Testis (tissue), 3 donors: ENCODE data around the gene FRY. TPM values are rescaled to one million over a fixed set of nuclear protein-coding genes. Genes with fewer than 3 reads are reported as not detected.
A peak's percentile ranks its signal among the peaks of the same experiment; 100 is the strongest.

Experiments
- DNase-seq: peaks from one replicate; pipeline ENCODE4 v3.0.0-alpha.2; 2019
- H3K27ac ChIP-seq, 2 donors: fragments of 200-600 bp; sonication (generic); one replicate each; pipeline ENCODE4 v1.5.1; 2019
- H3K27me3 ChIP-seq: fragments of 200-600 bp; sonication (generic); one replicate; pipeline ENCODE4 v1.5.1; 2019
- H3K36me3 ChIP-seq: fragments of 200-600 bp; sonication (generic); one replicate; pipeline ENCODE4 v1.5.1; 2017; ENCODE audit warnings: low read depth; ENCODE audit errors: missing control alignments
- H3K4me1 ChIP-seq: fragments of 200-600 bp; sonication (generic); one replicate; pipeline ENCODE4 v1.5.1; 2019
- H3K4me3 ChIP-seq, 2 donors: fragments of 200-600 bp; sonication (generic); one replicate each; pipeline ENCODE4 v1.5.1; 2017 to 2019
- H3K9me3 ChIP-seq: fragments of 200-600 bp; sonication (generic); one replicate; pipeline ENCODE4 v1.5.1; 2017
- CTCF ChIP-seq, 3 experiments: fragments of 450-650 bp in 2 of 3; fragments of 200-600 bp in 1 of 3; sonication (generic) in 1 of 3; IDR thresholded peaks; one replicate each; pipeline ENCODE4 v1.5.1; 2016 to 2019; ENCODE audit warnings: antibody characterized with exemption in 3 of 3, mild to moderate bottlenecking in 2 of 3, moderate library complexity in 1 of 3
- POLR2A ChIP-seq: fragments of 450-650 bp; IDR thresholded peaks from one replicate; pipeline ENCODE4 v1.6.1; 2017; ENCODE audit warnings: antibody characterized with exemption, mild to moderate bottlenecking, moderate library complexity
- WGBS, 2 donors: methylation state at CpG; one replicate each; pipeline ENCODE4 v1.1.5; 2018; 5-methylcytosine and 5-hydroxymethylcytosine counted together
- intact Hi-C: fragments of 100-400 bp; cut with DNase I; formaldehyde crosslinking; loops from one replicate; pipeline ENCODE4 v1.15.1; 2023; ENCODE audit warnings: low total_unique reads
- polyA plus RNA-seq: library from polyadenylated mRNA; stranded (reverse); fragments of 350-450 nt; fragmentation: Illumina TruSeq; extraction: RNeasy Lipid Tissue Mini Kit (QIAGEN cat#74804); gene quantifications from one replicate; pipeline ENCODE4 v1.2.3, GENCODE V29; 2014; ENCODE audit warnings: low read depth, low replicate concordance; ENCODE audit not compliant: insufficient read depth
- total RNA-seq, 2 donors: library from RNA; depleted of rRNA; stranded (reverse); fragments of >200 nt; gene quantifications; one replicate each; pipeline ENCODE4 v1.2.3, GENCODE V29; 2016

The FRY gene
- total and polyA plus RNA-seq, 3 donors from 2014 or later: 24.8 to 26.6 (median 25.9) TPM

GRCh38 chr13:32007494-32007893, 24.1 kb upstream of the FRY start:
- H3K9me3 ChIP-seq: no peaks in the 10 kb centered on the region
- TF ChIP-seq POLR2A (no peak), CTCF (IDR thresholded peaks at IDR 0.05) (no peak)
- H3K27ac ChIP-seq: no peak overlapping the region
- no peaks in the 10 kb centered on the region for H3K4me1 ChIP-seq
- DNase-seq: no peak
- H3K27me3 ChIP-seq: no peaks in the 10 kb centered on the region
- intact Hi-C loops: no loop called here
- no peak overlapping the region for H3K4me3 ChIP-seq
- H3K36me3 ChIP-seq: no peaks in the 10 kb centered on the region

DNA sequence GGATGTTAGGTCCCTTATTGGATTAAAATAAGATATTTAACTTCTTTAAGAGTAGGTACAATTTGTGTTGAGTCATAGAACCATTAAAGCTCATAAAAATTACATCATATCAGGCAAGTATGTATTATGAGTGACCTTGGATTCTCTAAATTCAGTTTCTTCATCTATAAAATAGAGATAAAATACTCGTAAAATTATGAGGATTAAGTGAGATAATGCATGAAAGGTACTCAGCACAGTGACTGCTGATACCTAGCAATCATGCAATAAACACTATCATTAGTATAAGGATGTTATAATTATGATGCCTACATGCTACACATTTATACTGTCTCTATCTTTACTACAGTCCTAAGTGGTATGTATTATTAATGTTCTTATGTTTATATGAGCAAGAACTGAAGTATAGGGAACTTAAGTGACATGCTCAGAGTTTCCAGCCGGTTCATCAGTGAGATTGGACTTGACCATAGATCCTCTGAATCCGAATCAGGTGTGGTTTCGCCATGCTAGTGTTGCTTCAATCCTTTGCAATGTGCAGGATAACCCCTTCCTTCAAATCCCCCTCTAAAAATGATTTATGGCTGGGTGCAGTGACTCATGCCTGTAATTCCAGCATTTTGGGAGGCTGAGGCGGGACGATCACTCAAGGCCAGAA, 22.9 kb upstream of the FRY start:
- intact Hi-C loops: no loop called here
- H3K4me3 ChIP-seq: no peak overlapping the region
- no peak for DNase-seq

DNA sequence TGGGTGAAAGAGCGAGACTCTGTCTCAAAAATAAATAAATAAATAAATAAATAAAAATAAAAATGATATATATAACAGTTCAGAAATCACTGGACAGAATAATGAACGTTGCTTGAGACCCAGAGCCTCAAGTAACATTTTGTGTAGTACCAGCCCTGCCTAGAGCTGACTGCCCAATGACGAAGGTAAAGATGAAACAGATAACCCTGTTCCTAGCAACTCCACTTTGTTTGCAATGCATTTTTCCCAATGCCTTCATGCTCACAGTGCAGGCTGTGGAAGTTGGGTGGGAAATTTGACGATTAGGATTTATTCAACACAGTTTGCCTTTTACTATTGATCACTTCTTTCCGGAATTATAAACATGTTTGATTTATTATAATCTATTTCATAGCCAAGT, 22.2 kb upstream of the FRY start:
- TF ChIP-seq CTCF (IDR thresholded peaks at IDR 0.05) (no peak), POLR2A (no peak)
- intact Hi-C loops: no loop called here
- no peak for DNase-seq
- Histone ChIP-seq H3K4me1 (no peaks in the 10 kb centered on the region), H3K36me3 (no peaks in the 10 kb centered on the region), H3K27me3 (no peaks in the 10 kb centered on the region), H3K27ac (no peak overlapping the region), H3K9me3 (no peaks in the 10 kb centered on the region), H3K4me3 (no peak overlapping the region)
- WGBS, 2 donors: 83% methylated on average over 5 of the region's 5 CpGs

More for the DNA sequence above, 22.9 kb upstream of the FRY start:
- TF ChIP-seq CTCF (IDR thresholded peaks at IDR 0.05): no peak
- no peak for TF ChIP-seq POLR2A
- 85 to 91% methylated on average over 6 of the region's 6 CpGs for WGBS, 2 donors
- no peaks in the 10 kb centered on the region for H3K27me3 ChIP-seq
- H3K9me3 ChIP-seq: no peaks in the 10 kb centered on the region
- H3K27ac ChIP-seq: no peak overlapping the region
- no peaks in the 10 kb centered on the region for H3K4me1 ChIP-seq
- H3K36me3 ChIP-seq: no peaks in the 10 kb centered on the region

GRCh38 chr13:32010136-32010535, 21.4 kb upstream of the FRY start:
- Histone ChIP-seq H3K9me3 (no peaks in the 10 kb centered on the region), H3K36me3 (no peaks in the 10 kb centered on the region), H3K4me3 (no peak overlapping the region), H3K4me1 (no peaks in the 10 kb centered on the region), H3K27ac (peak overlapping the region in 1 of 2 donors; percentile 23), H3K27me3 (no peaks in the 10 kb centered on the region)
- WGBS, 2 donors: 29 to 31% methylated on average over 3 of the region's 3 CpGs
- intact Hi-C loops: loop anchor here (10.0 kb wide), 1 partner anchor 295 kb away; no protein-coding TSS in a partner anchor
- DNase-seq: peak; percentile 20
- TF ChIP-seq POLR2A: no peak
- no peak for TF ChIP-seq CTCF (IDR thresholded peaks at IDR 0.05)

- no peak for DNase-seq
- H3K27me3 ChIP-seq: no peaks in the 10 kb centered on the region
- intact Hi-C loops: loop anchor here (10.0 kb wide), 1 partner anchor 293 kb away; no protein-coding TSS in a partner anchor
- H3K4me1 ChIP-seq: no peaks in the 10 kb centered on the region
- no peaks in the 10 kb centered on the region for H3K9me3 ChIP-seq
- H3K4me3 ChIP-seq: no peak overlapping the region
- H3K36me3 ChIP-seq: no peaks in the 10 kb centered on the region
- H3K27ac ChIP-seq: no peak overlapping the region
- no peak for TF ChIP-seq POLR2A
- TF ChIP-seq CTCF (IDR thresholded peaks at IDR 0.05): no peak
These were observed 19.6 kb upstream of the FRY start for GRCh38 chr13:32011971-32012370.
